HG03025 (cell line): ENCODE results near the gene C12orf50.
"Not testable (repeated sequence)": the region's sequence is repeated elsewhere in the genome, so short reads cannot be mapped to it uniquely, and the experiment has no call there.

ENCODE experiments used
- ATAC-seq: cut with Tn5 transposase; IDR thresholded peaks from one replicate; pipeline ENCODE4 v1.9.1; 2021; ENCODE audit warnings: mild to moderate bottlenecking, moderate library complexity; ENCODE audit not compliant: unreplicated experiment, low FRiP score

Gene C12orf50

GRCh38 chr12:87995581-87996178, 33.5 kb downstream of the C12orf50 start:
- ATAC-seq: peak; percentile 95

- ATAC-seq: no peak
Measured at GRCh38 chr12:87991483-87991882, 37.7 kb downstream of the C12orf50 start.

GRCh38 chr12:87988534-87988933, 40.7 kb downstream of the C12orf50 start:
- ATAC-seq: no peak

GRCh38 chr12:87985069-87985675, 44.0 kb downstream of the C12orf50 start:
- no peak for ATAC-seq

- ATAC-seq: no peak
Measured at GRCh38 chr12:87982208-87982607, 47.0 kb downstream of the C12orf50 start.

- no peak for ATAC-seq
Measured at GRCh38 chr12:87981495-87981894, 47.7 kb downstream of the C12orf50 start.

- no peak for ATAC-seq
Measured at GRCh38 chr12:87975879-87976278, 53.3 kb downstream of the C12orf50 start.

GRCh38 chr12:87967871-87968270, 61.3 kb downstream of the C12orf50 start:
- no peak for ATAC-seq

- no peak for ATAC-seq
Measured at GRCh38 chr12:87960566-87960965, 68.6 kb downstream of the C12orf50 start.

GRCh38 chr12:87954028-87954427, 75.2 kb downstream of the C12orf50 start:
- not testable (repeated sequence) for ATAC-seq

- no peak for ATAC-seq
Measured at GRCh38 chr12:87953256-87953860, 75.8 kb downstream of the C12orf50 start.

GRCh38 chr12:87952850-87953249, 76.4 kb downstream of the C12orf50 start:
- no peak for ATAC-seq

GRCh38 chr12:87952223-87952622, 77.0 kb downstream of the C12orf50 start:
- ATAC-seq: no peak

GRCh38 chr12:87943762-87944161, 85.4 kb downstream of the C12orf50 start:
- no peak for ATAC-seq

GRCh38 chr12:87943023-87943422, 86.2 kb downstream of the C12orf50 start:
- ATAC-seq: no peak

GRCh38 chr12:87939182-87939581, 90.0 kb downstream of the C12orf50 start:
- ATAC-seq: no peak

GRCh38 chr12:87935216-87935615, 94.0 kb downstream of the C12orf50 start:
- ATAC-seq: no peak

GRCh38 chr12:87933991-87934390, 95.2 kb downstream of the C12orf50 start:
- no peak for ATAC-seq

- no peak for ATAC-seq
Measured at GRCh38 chr12:87931812-87932211, 97.4 kb downstream of the C12orf50 start.

GRCh38 chr12:87930627-87931026, 98.6 kb downstream of the C12orf50 start:
- no peak for ATAC-seq
